GOT3 (cell line): ENCODE data around the gene USP5.
"Not testable (repeated sequence)": the region's sequence is repeated elsewhere in the genome, so short reads cannot be mapped to it uniquely, and the experiment has no call there.

Experiments
- DNase-seq: peaks from one replicate; lab custom pipeline; 2025; ENCODE audit warnings: mixed read lengths; lab: John Stamatoyannopoulos, UW

USP5 gene

GRCh38 chr12:6888794-6889193 is 36.8 kb downstream of the USP5 start:
- not testable (repeated sequence) for DNase-seq

GRCh38 chr12:6889775-6890573 is 38.0 kb downstream of the USP5 start:
- DNase-seq: not testable (repeated sequence)

- DNase-seq: peak; percentile 96
Measured at GRCh38 chr12:6890789-6891645, 39.1 kb downstream of the USP5 start.

- no peak for DNase-seq
Measured at GRCh38 chr12:6891646-6892001, 39.7 kb downstream of the USP5 start.

GRCh38 chr12:6892683-6893082 is 40.7 kb downstream of the USP5 start:
- not testable (repeated sequence) for DNase-seq

GRCh38 chr12:6894321-6894720 is 42.4 kb downstream of the USP5 start:
- no peak for DNase-seq

- no peak for DNase-seq
Measured at GRCh38 chr12:6896846-6897435, 45.0 kb downstream of the USP5 start.

GRCh38 chr12:6899427-6899826 is 47.5 kb downstream of the USP5 start:
- no peak for DNase-seq

GRCh38 chr12:6899837-6900519 is 48.0 kb downstream of the USP5 start:
- DNase-seq: no peak

- DNase-seq: no peak
Measured at GRCh38 chr12:6902448-6902847, 50.5 kb downstream of the USP5 start.

GRCh38 chr12:6903722-6904121 is 51.8 kb downstream of the USP5 start:
- DNase-seq: no peak

GRCh38 chr12:6904280-6905276 is 52.6 kb downstream of the USP5 start, which contains the start of gene LRRC23:
TSS of gene LRRC23 (plus strand) at chr12:6904822. CDS start at chr12:6905634, 812 bp downstream.
- peak; percentile 88 for DNase-seq

GRCh38 chr12:6905414-6906040 is 53.6 kb downstream of the USP5 start:
- no peak for DNase-seq

- not testable (repeated sequence) for DNase-seq
Measured at GRCh38 chr12:6908141-6908540, 56.2 kb downstream of the USP5 start.

- DNase-seq: no peak
Measured at GRCh38 chr12:6909421-6910145, 57.6 kb downstream of the USP5 start.

- DNase-seq: no peak
Measured at GRCh38 chr12:6912164-6912935, 60.4 kb downstream of the USP5 start.

- no peak for DNase-seq
Measured at GRCh38 chr12:6914246-6914946, 62.4 kb downstream of the USP5 start, which contains the start of gene ENO2. TSS of gene ENO2 (plus strand) at chr12:6914580. CDS start at chr12:6915833, 1,253 bp downstream.
